ENCODE results near the gene EVI5. TPM values are rescaled to one million over a fixed set of nuclear protein-coding genes. Genes with fewer than 3 reads are reported as not detected.
"Not testable (repeated sequence)": the region's sequence is repeated elsewhere in the genome, so short reads cannot be mapped to it uniquely, and the experiment has no call there.

Gene EVI5
- total RNA-seq, 2 donors from 2014 or later: 45.9 to 48.6 TPM

DNA sequence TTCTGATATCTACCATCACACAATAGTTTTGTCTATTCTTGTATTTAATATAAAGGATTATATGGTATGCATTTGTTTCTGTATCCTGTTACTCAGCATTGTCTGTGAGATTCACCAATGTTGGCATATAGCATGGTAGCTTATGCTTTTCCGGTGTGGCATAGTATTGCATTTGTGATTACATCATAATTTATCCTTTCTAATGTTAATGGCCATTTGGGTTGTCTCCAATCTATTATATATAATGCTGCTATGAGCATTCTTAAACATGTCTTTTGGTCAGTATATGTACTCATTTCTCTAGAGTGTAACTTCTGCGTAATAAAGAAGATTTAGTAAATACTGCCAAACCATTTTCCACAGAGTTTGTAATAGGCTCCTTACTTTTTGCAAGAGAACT is 257.2 kb downstream of the EVI5 start:
- H3K36me3 ChIP-seq: no peaks in the 10 kb centered on the region
- H3K27me3 ChIP-seq (replicated peaks; ENCODE audit: insufficient read depth): no peaks in the 10 kb centered on the region
- DNase-seq (ENCODE audit: low spot score) (no peak), ATAC-seq (ENCODE audit: insufficient number of reproducible peaks, low FRiP score, low read depth) (no peak)
- no peaks in the 10 kb centered on the region for H3K4me1 ChIP-seq (ENCODE audit: control insufficient read depth in 1 of 2, low read depth in 2 of 2)
- H3K4me3 ChIP-seq: no peak overlapping the region
- no peaks in the 10 kb centered on the region for H3K9me3 ChIP-seq
- TF ChIP-seq, protein P1, sequence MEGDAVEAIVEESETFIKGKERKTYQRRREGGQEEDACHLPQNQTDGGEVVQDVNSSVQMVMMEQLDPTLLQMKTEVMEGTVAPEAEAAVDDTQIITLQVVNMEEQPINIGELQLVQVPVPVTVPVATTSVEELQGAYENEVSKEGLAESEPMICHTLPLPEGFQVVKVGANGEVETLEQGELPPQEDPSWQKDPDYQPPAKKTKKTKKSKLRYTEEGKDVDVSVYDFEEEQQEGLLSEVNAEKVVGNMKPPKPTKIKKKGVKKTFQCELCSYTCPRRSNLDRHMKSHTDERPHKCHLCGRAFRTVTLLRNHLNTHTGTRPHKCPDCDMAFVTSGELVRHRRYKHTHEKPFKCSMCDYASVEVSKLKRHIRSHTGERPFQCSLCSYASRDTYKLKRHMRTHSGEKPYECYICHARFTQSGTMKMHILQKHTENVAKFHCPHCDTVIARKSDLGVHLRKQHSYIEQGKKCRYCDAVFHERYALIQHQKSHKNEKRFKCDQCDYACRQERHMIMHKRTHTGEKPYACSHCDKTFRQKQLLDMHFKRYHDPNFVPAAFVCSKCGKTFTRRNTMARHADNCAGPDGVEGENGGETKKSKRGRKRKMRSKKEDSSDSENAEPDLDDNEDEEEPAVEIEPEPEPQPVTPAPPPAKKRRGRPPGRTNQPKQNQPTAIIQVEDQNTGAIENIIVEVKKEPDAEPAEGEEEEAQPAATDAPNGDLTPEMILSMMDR (IDR thresholded peaks at IDR 0.05): no peak
- H3K27ac ChIP-seq: no peak overlapping the region

DNA sequence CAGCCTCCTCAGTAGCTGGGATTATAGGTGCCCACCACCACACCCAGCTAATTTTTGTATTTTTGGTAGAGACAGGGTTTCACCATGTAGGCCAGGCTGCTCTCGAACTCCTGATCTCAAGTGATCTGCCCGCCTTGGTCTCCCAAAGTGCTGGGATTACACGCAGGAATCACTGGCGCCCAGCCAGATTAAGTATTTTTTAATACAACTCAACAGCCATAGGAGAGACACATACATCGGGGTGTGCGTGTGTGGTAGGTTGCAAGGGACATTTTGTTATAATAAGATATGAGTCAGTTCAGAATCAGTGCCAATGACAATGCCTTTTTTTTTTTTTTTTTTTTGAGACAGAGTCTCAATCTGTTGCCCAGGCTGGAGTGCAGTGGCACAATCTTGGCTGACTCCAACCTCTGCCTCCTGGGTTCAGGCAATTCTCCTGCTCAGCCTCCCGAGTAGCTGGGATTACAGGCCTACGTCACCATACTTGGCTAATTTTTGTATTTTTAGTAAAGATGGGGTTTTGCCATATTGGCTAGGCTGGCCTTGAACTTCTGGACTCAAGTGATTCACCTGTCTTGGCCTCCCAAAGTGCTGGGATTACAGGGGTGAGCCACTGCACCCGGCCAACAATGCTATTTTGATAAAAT is 259.8 kb downstream of the EVI5 start:
- H3K9me3 ChIP-seq; H3K4me1 ChIP-seq (ENCODE audit: control insufficient read depth in 1 of 2, low read depth in 2 of 2); H3K27ac ChIP-seq; DNase-seq (ENCODE audit: low spot score); ATAC-seq (ENCODE audit: insufficient number of reproducible peaks, low FRiP score, low read depth); H3K36me3 ChIP-seq; H3K27me3 ChIP-seq (replicated peaks; ENCODE audit: insufficient read depth); H3K4me3 ChIP-seq: not testable (repeated sequence)

DNA sequence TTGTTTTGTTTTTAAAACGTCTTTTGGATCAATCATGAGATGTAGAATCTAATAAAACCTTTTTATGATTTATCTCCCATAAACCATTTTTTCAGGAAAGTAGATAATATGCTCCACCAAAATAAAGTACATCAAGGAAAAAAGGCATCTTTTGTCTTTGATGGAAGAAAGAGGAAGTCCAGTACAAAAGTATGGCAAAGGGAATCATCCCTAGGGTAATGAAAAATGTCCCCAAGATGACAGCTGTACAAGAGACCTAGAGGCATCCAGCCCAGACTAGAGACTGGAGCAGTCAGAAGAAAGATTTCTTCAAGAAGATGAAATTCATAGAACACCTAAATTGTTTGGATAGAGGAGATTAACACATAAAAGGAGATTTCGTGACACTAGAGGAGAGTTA is 265.9 kb downstream of the EVI5 start:
- DNase-seq (ENCODE audit: low spot score): no peak
- Histone ChIP-seq H3K4me3 (no peak overlapping the region), H3K36me3 (peaks cover 5% of the 10 kb centered on the region), H3K27ac (no peak overlapping the region), H3K9me3 (no peaks in the 10 kb centered on the region), H3K4me1 (ENCODE audit: control insufficient read depth in 1 of 2, low read depth in 2 of 2) (no peaks in the 10 kb centered on the region), H3K27me3 (replicated peaks; ENCODE audit: insufficient read depth) (no peaks in the 10 kb centered on the region)
- TF ChIP-seq, protein P1 (IDR thresholded peaks at IDR 0.05): no peak
- no peak for ATAC-seq (ENCODE audit: insufficient number of reproducible peaks, low FRiP score, low read depth)

DNA sequence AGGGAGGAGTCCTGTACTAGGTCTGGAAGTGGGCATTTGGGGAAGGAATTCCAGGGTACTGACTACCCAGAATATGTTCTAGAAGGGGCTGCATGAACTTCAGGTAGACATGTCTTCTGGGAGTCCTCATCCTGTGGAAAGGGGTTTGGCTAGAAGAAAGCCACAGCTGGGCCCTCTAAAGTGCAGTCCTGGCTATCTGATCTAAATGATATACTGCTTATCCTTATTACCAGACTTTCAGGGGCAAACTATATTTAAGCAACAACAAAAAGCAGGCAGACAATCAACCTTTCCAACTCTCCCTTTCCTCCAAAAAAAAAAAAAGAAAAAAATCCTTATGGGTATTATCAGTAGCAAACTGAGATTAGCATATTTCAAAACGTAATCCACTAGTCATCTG is 268.3 kb downstream of the EVI5 start:
- Histone ChIP-seq H3K36me3 (peaks cover 5% of the 10 kb centered on the region), H3K9me3 (no peaks in the 10 kb centered on the region), H3K27me3 (replicated peaks; ENCODE audit: insufficient read depth) (no peaks in the 10 kb centered on the region), H3K4me1 (ENCODE audit: control insufficient read depth in 1 of 2, low read depth in 2 of 2) (no peaks in the 10 kb centered on the region), H3K4me3 (no peak overlapping the region), H3K27ac (no peak overlapping the region)
- ATAC-seq (ENCODE audit: insufficient number of reproducible peaks, low FRiP score, low read depth) (no peak), DNase-seq (ENCODE audit: low spot score) (no peak)
- TF ChIP-seq, protein P1 (IDR thresholded peaks at IDR 0.05): no peak

DNA sequence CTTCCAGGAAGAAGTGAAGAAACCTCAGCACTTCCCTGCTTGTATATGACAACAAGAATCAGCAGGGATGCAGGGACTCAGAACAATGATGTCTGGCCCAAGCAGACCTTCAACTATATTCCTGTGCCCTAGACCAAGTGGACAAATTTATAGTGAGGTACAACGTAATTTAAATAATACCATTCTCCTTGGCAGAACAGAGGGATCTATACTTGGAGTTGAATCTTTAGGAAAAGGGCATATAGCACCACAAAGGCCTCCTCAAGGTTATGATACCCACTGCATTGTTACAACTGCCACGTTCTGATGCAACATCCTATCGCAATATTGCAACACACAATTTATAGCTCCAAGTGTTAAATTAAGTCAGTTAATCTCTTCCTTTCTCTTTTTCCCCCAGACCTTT is 269.1 kb downstream of the EVI5 start:
- Histone ChIP-seq H3K36me3 (peaks cover 5% of the 10 kb centered on the region), H3K9me3 (no peaks in the 10 kb centered on the region), H3K4me3 (no peak overlapping the region), H3K27ac (no peak overlapping the region), H3K4me1 (ENCODE audit: control insufficient read depth in 1 of 2, low read depth in 2 of 2) (no peaks in the 10 kb centered on the region), H3K27me3 (replicated peaks; ENCODE audit: insufficient read depth) (no peaks in the 10 kb centered on the region)
- TF ChIP-seq, protein P1 (IDR thresholded peaks at IDR 0.05): no peak
- DNase-seq (ENCODE audit: low spot score): no peak
- no peak for ATAC-seq (ENCODE audit: insufficient number of reproducible peaks, low FRiP score, low read depth)

DNA sequence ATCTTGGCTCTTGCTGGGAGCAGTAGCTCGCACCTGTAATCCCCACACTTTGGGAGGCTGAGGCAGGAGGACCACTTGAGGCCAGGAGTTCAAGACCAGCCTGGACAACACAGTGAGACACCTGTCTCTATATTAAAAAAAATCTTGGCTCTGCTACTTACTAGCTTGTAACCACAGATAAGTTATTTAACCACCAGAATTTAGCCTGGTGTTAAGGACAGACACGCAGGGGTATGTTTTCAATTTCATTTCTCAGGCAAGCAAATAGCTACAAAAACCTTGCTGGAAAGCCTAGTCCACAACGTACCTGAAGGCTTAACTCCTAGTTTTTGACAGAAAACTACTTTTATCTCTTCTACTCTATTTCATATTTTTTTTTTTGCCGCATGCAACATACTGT is 273.4 kb downstream of the EVI5 start:
- Histone ChIP-seq H3K4me1 (ENCODE audit: control insufficient read depth in 1 of 2, low read depth in 2 of 2) (no peaks in the 10 kb centered on the region), H3K27me3 (replicated peaks; ENCODE audit: insufficient read depth) (no peaks in the 10 kb centered on the region), H3K36me3 (no peaks in the 10 kb centered on the region), H3K4me3 (no peak overlapping the region), H3K27ac (no peak overlapping the region), H3K9me3 (no peaks in the 10 kb centered on the region)
- TF ChIP-seq, protein P1 (IDR thresholded peaks at IDR 0.05): no peak
- no peak for DNase-seq (ENCODE audit: low spot score)
- ATAC-seq (ENCODE audit: insufficient number of reproducible peaks, low FRiP score, low read depth): no peak
